ENCODE measurements around the gene PLA2G4D. TPM values are rescaled to one million over a fixed set of nuclear protein-coding genes. Genes with fewer than 3 reads are reported as not detected.

Gene PLA2G4D
- polyA plus RNA-seq, 2 of the 4 experiments (the other 2 are of a cell fraction) = not detected

GRCh38 chr15:42128476-42128875 is 34.1 kb upstream of the PLA2G4D start (continued):
- no peak for TF ChIP-seq POLR2AphosphoS2 (conservative IDR thresholded peaks at IDR 0.05; ENCODE audit: low read length)
- TF ChIP-seq PBX3 (IDR thresholded peaks at IDR 0.05) = no peak

GRCh38 chr15:42123546-42123945 is 29.2 kb upstream of the PLA2G4D start:
- no peak for TF ChIP-seq HOXA7 (CRISPR knock-in tag; IDR thresholded peaks at IDR 0.05)
- no peak for TF ChIP-seq NR3C1 (IDR thresholded peaks at IDR 0.05)
- no peak for TF ChIP-seq USF2 (IDR thresholded peaks at IDR 0.05)
- no peak for TF ChIP-seq JUNB (IDR thresholded peaks at IDR 0.05)
- TF ChIP-seq BCL3 (IDR thresholded peaks at IDR 0.05) = no peak
- TF ChIP-seq TFCP2L1 (CRISPR knock-in tag; IDR thresholded peaks at IDR 0.05) = no peak
- TF ChIP-seq ATOH8 (CRISPR knock-in tag; IDR thresholded peaks at IDR 0.05; ENCODE audit: low read depth) = no peak
- no peak for TF ChIP-seq RCOR1 (IDR thresholded peaks at IDR 0.05; ENCODE audit: low read depth, low read length)
- Histone ChIP-seq H3K4me2 (no peak overlapping the region), H3K27ac (no peak overlapping the region), H3K4me1 (no peaks in the 10 kb centered on the region), H3K4me3 (no peak overlapping the region), H3K9me3 (no peaks in the 10 kb centered on the region)
- CTCF ChIA-PET = no interaction called here
- FAIRE-seq = no peak
- POLR2A ChIA-PET = no interaction called here
- no peak for ATAC-seq
- 59% methylated on average over 2 of the region's 3 CpGs for WGBS (ENCODE audit: missing lambda C conversion rate)
- DNase-seq (ENCODE audit: low read depth in 1 of 2, low spot score in 1 of 2) = no peak

GRCh38 chr15:42121682-42122081 is 27.3 kb upstream of the PLA2G4D start:
- POLR2A ChIA-PET = no interaction called here
- no peak for FAIRE-seq
- DNase-seq (ENCODE audit: low read depth in 1 of 2, low spot score in 1 of 2) = no peak
- Histone ChIP-seq H3K4me1 (no peaks in the 10 kb centered on the region), H3K4me2 (no peak overlapping the region), H3K9me3 (no peaks in the 10 kb centered on the region), H3K27ac (no peak overlapping the region), H3K4me3 (no peak overlapping the region)
- no peak for TF ChIP-seq NPAS2 (CRISPR knock-in tag; IDR thresholded peaks at IDR 0.05; ENCODE audit: borderline replicate concordance)
- no peak for TF ChIP-seq JUN (IDR thresholded peaks at IDR 0.05)
- no peak for TF ChIP-seq RARB (CRISPR knock-in tag; IDR thresholded peaks at IDR 0.05)
- no peak for TF ChIP-seq SREBF2 (IDR thresholded peaks at IDR 0.05)
- TF ChIP-seq BCL3 (IDR thresholded peaks at IDR 0.05) = no peak
- no peak for TF ChIP-seq ELK1 (IDR thresholded peaks at IDR 0.05; ENCODE audit: low read depth, low read length)
- no peak for TF ChIP-seq ESRRA (IDR thresholded peaks at IDR 0.05; ENCODE audit: borderline replicate concordance, low read length)
- no peak for TF ChIP-seq GATA3 (IDR thresholded peaks at IDR 0.05; ENCODE audit: borderline replicate concordance)
- TF ChIP-seq HDAC2 (IDR thresholded peaks at IDR 0.05) = no peak
- TF ChIP-seq CBX8 (IDR thresholded peaks at IDR 0.05) = no peak
- TF ChIP-seq EHF (CRISPR knock-in tag; IDR thresholded peaks at IDR 0.05) = no peak
- TF ChIP-seq NFE2L2 (conservative IDR thresholded peaks at IDR 0.05; ENCODE audit: low read length) = no peak
- TF ChIP-seq RNF2 (IDR thresholded peaks at IDR 0.05; ENCODE audit: borderline replicate concordance, low read depth) = no peak
- no peak for TF ChIP-seq ATOH8 (CRISPR knock-in tag; IDR thresholded peaks at IDR 0.05; ENCODE audit: low read depth)
- TF ChIP-seq ZSCAN20 (CRISPR knock-in tag; IDR thresholded peaks at IDR 0.05) = no peak
- TF ChIP-seq HOXB5 (CRISPR knock-in tag; IDR thresholded peaks at IDR 0.05) = no peak
- CTCF ChIA-PET = interaction anchor here (1.9 to 2.5 kb wide), 2 partner anchors 16 to 38 kb away, joined by 7 to 8 read pairs; no protein-coding TSS in a partner anchor
- no peak for ATAC-seq
- 8% methylated on average over 2 of the region's 2 CpGs for whole genome bisulfite sequencing (ENCODE audit: missing lambda C conversion rate)

Measured in A549 (cell line).